Measurements from ENCODE around the gene MAP3K12.

MAP3K12 gene

DNA sequence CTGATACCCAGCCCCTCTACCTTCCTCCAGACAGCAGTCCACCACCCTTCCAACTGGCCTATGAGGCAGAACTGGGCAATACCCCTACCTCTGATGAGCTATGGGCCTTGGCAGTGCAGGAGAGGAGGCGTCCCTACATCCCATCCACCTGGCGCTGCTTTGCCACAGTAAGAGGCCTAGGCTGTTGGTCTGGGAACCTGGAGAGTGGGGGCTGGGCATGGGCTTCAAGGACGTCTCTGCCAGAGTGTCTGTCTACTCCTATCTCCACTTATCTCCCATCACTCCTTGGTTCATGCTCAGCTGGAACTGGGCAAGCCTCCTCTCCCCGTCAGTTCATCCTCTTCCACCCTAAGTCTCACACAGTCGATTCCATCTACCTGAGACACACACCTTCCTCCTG, 69.1 kb downstream of the MAP3K12 start:
- no peak for DNase-seq
